ENCODE results near the gene GTF2F1.
A peak's percentile ranks its signal among the peaks of the same experiment; 100 is the strongest.

Gene GTF2F1

DNA sequence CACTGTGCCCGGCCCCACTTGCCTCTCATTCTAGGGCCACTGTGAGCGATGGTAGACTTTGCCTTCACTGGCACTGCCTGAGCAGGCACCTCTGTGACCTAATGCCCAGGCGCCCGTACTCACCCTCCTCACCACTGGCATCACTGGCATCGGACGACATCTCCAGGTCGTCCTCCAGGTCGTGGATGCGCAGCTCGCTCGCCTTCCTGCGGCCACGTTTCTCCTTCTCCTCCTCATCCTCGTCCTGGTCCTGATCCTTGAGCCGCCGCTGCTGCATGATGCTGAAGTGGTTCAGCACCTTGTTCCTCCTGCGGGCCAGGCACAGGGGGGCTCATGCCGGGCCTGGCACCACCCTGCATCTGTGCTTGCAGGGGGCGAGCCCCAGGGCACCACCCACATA is 9.8 kb downstream of the GTF2F1 start:
- H3K9me3 ChIP-seq (ENCODE audit: control insufficient read depth in 2 of 2, low read length in 2 of 2), result no peaks in the 10 kb centered on the region
- no peak overlapping the region for H3K4me3 ChIP-seq (ENCODE audit: low read length in 2 of 2)
- H3K36me3 ChIP-seq (ENCODE audit: control insufficient read depth in 2 of 2, insufficient read depth in 2 of 2, low read length in 2 of 2), result peaks cover 49 to 63% of the 10 kb centered on the region in 2 donors
- no peaks in the 10 kb centered on the region for H3K4me1 ChIP-seq (ENCODE audit: control insufficient read depth in 2 of 2, insufficient read depth in 2 of 2, low read length in 2 of 2)
- no peaks in the 10 kb centered on the region for H3K27me3 ChIP-seq (ENCODE audit: control insufficient read depth in 2 of 2, insufficient read depth in 2 of 2, low read length in 2 of 2)
- no peak overlapping the region for H3K27ac ChIP-seq (ENCODE audit: low read depth in 2 of 2, low read length in 2 of 2)
- no peak overlapping the region for H3K9ac ChIP-seq (ENCODE audit: low read depth in 1 of 2, low read length in 2 of 2)

DNA sequence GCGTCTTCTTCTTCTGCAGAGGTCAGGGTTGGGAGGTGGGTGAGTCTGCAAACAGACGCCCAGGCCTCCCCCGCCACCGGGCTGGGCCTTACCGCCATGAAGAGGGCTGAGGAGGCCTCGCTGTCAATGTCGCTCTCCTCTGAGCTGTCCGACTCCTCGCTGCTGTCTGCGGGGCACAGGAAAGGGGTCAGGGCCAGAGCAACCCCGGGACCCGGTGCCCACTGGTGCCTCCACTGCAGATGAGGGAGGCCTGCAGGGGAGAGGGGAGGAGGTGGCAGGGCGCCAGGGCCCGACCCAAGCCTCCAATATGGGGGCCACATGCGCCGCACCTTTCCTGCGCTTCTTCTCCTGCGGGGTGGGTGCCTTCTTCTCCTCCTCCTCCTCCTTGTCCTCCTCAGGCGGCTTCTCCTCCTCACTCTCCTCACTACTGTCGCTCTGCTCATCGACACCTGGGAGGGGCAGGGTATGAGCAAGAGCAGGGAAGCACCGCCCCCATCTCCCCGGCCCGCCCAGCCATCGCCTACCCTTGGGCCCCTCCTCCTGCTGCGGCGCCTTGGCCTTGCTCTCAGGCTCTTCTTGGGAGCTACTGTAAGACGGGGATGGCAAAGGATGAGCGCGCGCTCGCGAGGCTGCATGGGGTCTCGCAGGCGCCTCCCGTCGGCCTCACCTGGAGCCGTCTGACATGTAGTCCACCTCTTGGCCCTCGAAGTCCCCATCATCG is 11.8 kb downstream of the GTF2F1 start:
- Histone ChIP-seq H3K36me3 (ENCODE audit: control insufficient read depth in 2 of 2, insufficient read depth in 2 of 2, low read length in 2 of 2) (peaks cover 36 to 50% of the 10 kb centered on the region in 2 donors), H3K4me1 (ENCODE audit: control insufficient read depth in 2 of 2, insufficient read depth in 2 of 2, low read length in 2 of 2) (no peaks in the 10 kb centered on the region), H3K27me3 (ENCODE audit: control insufficient read depth in 2 of 2, insufficient read depth in 2 of 2, low read length in 2 of 2) (no peaks in the 10 kb centered on the region), H3K9ac (ENCODE audit: low read depth in 1 of 2, low read length in 2 of 2) (no peak overlapping the region), H3K4me3 (ENCODE audit: low read length in 2 of 2) (no peak overlapping the region), H3K9me3 (ENCODE audit: control insufficient read depth in 2 of 2, low read length in 2 of 2) (no peaks in the 10 kb centered on the region), H3K27ac (ENCODE audit: low read depth in 2 of 2, low read length in 2 of 2) (no peak overlapping the region)

DNA sequence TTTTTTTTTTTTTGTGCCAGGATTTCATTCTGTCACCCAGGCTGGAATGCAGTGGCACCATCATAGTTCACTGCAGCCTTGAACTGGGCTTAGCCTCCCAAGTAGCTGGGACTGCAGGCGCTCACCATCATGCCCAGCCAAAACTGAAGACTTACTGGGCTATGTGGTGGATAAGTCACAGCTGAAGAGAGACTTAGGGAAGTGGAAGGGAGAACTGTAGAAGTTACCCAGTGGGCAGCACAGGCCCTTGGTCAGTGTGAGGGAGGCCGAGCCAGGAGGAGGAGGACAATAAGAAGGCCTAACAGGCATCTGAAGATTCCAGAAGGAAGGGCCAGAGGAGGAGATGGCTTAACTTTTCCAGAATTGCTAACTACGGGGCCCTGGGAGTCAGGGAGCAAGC is 13.2 kb downstream of the GTF2F1 start:
- Histone ChIP-seq H3K9ac (ENCODE audit: low read depth in 1 of 2, low read length in 2 of 2) (no peak overlapping the region), H3K4me1 (ENCODE audit: control insufficient read depth in 2 of 2, insufficient read depth in 2 of 2, low read length in 2 of 2) (no peaks in the 10 kb centered on the region), H3K36me3 (ENCODE audit: control insufficient read depth in 2 of 2, insufficient read depth in 2 of 2, low read length in 2 of 2) (peaks cover 43 to 46% of the 10 kb centered on the region in 2 donors), H3K27me3 (ENCODE audit: control insufficient read depth in 2 of 2, insufficient read depth in 2 of 2, low read length in 2 of 2) (no peaks in the 10 kb centered on the region), H3K27ac (ENCODE audit: low read depth in 2 of 2, low read length in 2 of 2) (no peak overlapping the region), H3K9me3 (ENCODE audit: control insufficient read depth in 2 of 2, low read length in 2 of 2) (no peaks in the 10 kb centered on the region), H3K4me3 (ENCODE audit: low read length in 2 of 2) (no peak overlapping the region)

DNA sequence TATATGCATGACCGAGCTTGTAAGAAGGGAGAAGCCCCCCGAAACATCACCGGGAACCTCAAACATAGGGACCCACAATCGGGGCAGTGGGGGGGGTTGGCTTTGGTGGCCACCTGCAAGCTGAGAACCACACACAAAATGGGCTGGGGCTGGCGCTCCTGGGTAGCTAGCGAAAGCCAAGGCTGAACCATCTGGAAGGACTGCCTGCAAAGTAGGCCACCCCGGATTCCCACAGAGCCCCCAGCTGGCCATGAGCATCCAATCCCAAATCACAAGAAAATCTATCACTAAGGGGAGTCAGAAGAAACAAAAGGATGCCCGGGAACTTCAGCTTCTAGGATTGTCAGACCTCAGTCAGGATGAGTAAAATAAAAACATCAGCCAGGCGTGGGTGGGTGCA is 14.5 kb downstream of the GTF2F1 start:
- H3K36me3 ChIP-seq (ENCODE audit: control insufficient read depth in 2 of 2, insufficient read depth in 2 of 2, low read length in 2 of 2), result peaks cover 42% of the 10 kb centered on the region in 2 donors
- H3K9ac ChIP-seq (ENCODE audit: low read depth in 1 of 2, low read length in 2 of 2), result no peak overlapping the region
- H3K9me3 ChIP-seq (ENCODE audit: control insufficient read depth in 2 of 2, low read length in 2 of 2), result no peaks in the 10 kb centered on the region
- no peak overlapping the region for H3K27ac ChIP-seq (ENCODE audit: low read depth in 2 of 2, low read length in 2 of 2)
- H3K4me1 ChIP-seq (ENCODE audit: control insufficient read depth in 2 of 2, insufficient read depth in 2 of 2, low read length in 2 of 2), result peaks cover 4 to 6% of the 10 kb centered on the region in 2 donors
- H3K4me3 ChIP-seq (ENCODE audit: low read length in 2 of 2), result no peak overlapping the region
- no peaks in the 10 kb centered on the region for H3K27me3 ChIP-seq (ENCODE audit: control insufficient read depth in 2 of 2, insufficient read depth in 2 of 2, low read length in 2 of 2)

DNA sequence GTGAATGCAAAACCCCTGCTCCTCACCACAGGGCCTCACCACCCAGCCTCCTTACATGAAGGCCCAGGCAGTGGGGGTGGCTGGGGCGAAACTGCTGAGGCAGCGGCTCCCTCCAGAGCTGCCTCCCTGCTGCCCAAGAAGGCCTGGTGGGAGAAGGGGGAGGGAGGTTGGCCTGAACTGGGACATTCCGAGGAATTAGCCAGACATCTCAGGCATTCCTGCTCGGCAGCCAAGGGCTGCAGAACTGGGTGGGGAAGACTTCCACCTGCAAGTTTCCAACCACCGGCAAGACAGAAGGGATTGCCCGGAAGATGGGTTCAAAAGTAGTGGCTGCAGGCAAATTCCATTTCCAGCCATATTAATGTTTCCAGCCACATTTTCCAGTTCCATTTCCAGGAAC is 14.9 kb downstream of the GTF2F1 start:
- Histone ChIP-seq H3K9me3 (ENCODE audit: control insufficient read depth in 2 of 2, low read length in 2 of 2) (no peaks in the 10 kb centered on the region), H3K27me3 (ENCODE audit: control insufficient read depth in 2 of 2, insufficient read depth in 2 of 2, low read length in 2 of 2) (no peaks in the 10 kb centered on the region), H3K4me3 (ENCODE audit: low read length in 2 of 2) (no peak overlapping the region), H3K9ac (ENCODE audit: low read depth in 1 of 2, low read length in 2 of 2) (no peak overlapping the region), H3K4me1 (ENCODE audit: control insufficient read depth in 2 of 2, insufficient read depth in 2 of 2, low read length in 2 of 2) (peaks cover 4 to 6% of the 10 kb centered on the region in 2 donors), H3K36me3 (ENCODE audit: control insufficient read depth in 2 of 2, insufficient read depth in 2 of 2, low read length in 2 of 2) (peaks cover 37 to 38% of the 10 kb centered on the region in 2 donors), H3K27ac (ENCODE audit: low read depth in 2 of 2, low read length in 2 of 2) (no peak overlapping the region)

DNA sequence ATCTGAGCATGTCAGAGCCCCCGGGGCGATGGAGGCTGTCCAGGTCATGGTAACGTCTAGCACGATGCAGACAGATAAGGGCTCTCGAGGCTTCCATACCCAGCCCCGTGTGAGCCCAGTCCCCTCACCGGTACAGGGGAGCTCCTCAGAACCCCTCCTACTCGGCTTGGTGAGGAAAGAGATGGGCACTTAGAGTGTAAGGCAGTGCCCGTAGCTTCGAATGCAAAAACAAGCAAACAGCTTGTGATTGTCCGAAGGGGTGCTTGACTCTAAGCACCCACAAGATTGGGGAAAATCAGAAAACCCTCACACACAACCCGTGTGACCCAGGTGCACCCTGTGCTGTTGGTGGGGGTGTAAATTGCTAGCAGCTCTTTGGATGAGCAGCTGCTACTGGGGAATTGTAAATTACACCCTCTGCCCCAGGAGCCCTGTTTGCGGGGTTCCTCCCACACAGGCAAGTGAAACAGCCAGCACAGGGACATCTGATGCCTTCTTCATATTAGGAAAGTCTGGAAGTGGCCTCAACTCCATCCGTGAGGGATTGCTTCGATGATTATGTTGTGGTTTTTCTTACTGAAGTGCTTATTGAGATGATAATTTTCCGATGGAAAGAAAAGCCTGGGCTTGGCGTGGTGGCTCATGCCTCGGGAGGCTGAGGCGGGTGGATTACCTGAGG is 16.3 kb downstream of the GTF2F1 start:
- Histone ChIP-seq H3K4me1 (ENCODE audit: control insufficient read depth in 2 of 2, insufficient read depth in 2 of 2, low read length in 2 of 2) (peaks cover 4 to 13% of the 10 kb centered on the region in 2 donors), H3K36me3 (ENCODE audit: control insufficient read depth in 2 of 2, insufficient read depth in 2 of 2, low read length in 2 of 2) (peaks cover 28 to 32% of the 10 kb centered on the region in 2 donors)

DNA sequence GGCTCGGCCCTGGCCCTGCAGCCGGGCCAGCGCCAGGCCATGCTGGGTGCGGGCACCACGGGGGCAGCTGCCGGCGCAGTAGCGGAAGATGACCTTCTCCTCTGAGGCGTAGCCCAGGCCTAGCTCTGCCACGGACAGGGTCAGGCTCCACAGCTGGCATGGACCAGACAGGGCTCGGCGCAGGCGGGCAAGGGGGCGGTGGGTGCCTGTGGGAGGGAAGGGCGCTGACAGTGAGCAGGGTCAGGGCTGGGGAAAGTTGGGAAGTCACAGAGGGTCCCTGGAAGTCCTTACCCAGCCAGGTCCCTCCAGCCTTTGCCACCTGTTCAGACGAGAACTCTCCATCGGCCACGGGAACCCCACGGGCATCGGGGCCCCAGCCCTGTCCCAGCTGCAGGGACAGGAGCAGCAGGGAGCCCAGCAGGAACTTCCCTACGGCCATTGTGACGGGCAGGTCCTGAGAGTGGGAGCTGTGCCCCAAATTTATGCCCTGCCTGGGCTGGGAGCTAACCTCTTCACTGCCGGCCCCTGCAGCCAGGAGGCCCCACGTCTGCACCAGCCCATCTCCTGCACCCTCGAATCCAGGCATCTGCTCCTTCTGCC is 17.5 kb downstream of the GTF2F1 start, which contains the start of gene PSPN:
Gene PSPN (minus strand): TSS at position 523 of the 600 bp plus-strand sequence. CDS start 84 bp downstream, at position 439.
- H3K9me3 ChIP-seq (ENCODE audit: control insufficient read depth in 2 of 2, low read length in 2 of 2), result no peaks in the 10 kb centered on the region
- peaks cover 4 to 13% of the 10 kb centered on the region in 2 donors for H3K4me1 ChIP-seq (ENCODE audit: control insufficient read depth in 2 of 2, insufficient read depth in 2 of 2, low read length in 2 of 2)
- peaks cover 16 to 20% of the 10 kb centered on the region in 2 donors for H3K36me3 ChIP-seq (ENCODE audit: control insufficient read depth in 2 of 2, insufficient read depth in 2 of 2, low read length in 2 of 2)
- H3K9ac ChIP-seq (ENCODE audit: low read depth in 1 of 2, low read length in 2 of 2), result no peak within 1 kb of the TSS
- H3K27ac ChIP-seq (ENCODE audit: low read depth in 2 of 2, low read length in 2 of 2), result no peak within 1 kb of the TSS
- H3K27me3 ChIP-seq (ENCODE audit: control insufficient read depth in 2 of 2, insufficient read depth in 2 of 2, low read length in 2 of 2), result no peaks in the 10 kb centered on the region
- no peak within 1 kb of the TSS for H3K4me3 ChIP-seq (ENCODE audit: low read length in 2 of 2)

More for the DNA sequence above, 16.3 kb downstream of the GTF2F1 start:
- no peak overlapping the region for H3K4me3 ChIP-seq (ENCODE audit: low read length in 2 of 2)
- H3K9ac ChIP-seq (ENCODE audit: low read depth in 1 of 2, low read length in 2 of 2), result no peak overlapping the region
- no peaks in the 10 kb centered on the region for H3K9me3 ChIP-seq (ENCODE audit: control insufficient read depth in 2 of 2, low read length in 2 of 2)
- no peaks in the 10 kb centered on the region for H3K27me3 ChIP-seq (ENCODE audit: control insufficient read depth in 2 of 2, insufficient read depth in 2 of 2, low read length in 2 of 2)
- H3K27ac ChIP-seq (ENCODE audit: low read depth in 2 of 2, low read length in 2 of 2), result no peak overlapping the region

DNA sequence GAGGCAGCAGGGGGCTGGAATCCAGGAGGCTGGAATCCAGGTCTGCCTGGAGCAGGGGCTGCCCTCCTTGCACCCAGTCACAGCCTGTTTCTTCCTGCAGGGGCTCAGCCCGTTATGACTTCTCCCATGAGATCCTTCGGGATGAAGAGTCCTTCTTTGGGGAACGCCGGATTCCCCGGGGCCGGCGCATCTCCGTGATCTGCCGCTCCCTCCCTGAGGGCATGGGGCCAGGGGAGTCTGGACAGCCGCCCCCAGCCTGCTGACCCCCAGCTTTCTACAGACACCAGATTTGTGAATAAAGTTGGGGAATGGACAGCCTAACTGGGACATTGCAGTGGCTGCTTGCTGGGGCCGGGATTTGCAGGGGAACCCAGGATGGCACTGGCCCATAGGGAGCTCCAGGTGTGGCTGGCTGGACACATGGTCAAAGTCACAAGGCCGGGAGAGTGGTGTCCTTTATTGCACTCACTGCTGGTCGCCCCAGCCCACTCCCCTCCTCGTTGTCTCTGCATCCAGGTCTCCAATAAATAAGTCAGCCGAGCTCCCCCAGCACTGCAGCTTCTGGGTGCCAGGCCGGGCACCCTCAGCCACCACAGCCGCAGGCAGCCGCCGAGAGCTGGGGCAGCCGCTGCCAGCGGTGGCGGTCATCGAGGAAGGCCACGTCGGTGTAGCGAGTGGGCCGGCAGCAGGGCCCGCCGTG is 18.1 kb downstream of the GTF2F1 start:
- Histone ChIP-seq H3K27me3 (ENCODE audit: control insufficient read depth in 2 of 2, insufficient read depth in 2 of 2, low read length in 2 of 2) (no peaks in the 10 kb centered on the region), H3K9me3 (ENCODE audit: control insufficient read depth in 2 of 2, low read length in 2 of 2) (no peaks in the 10 kb centered on the region), H3K27ac (ENCODE audit: low read depth in 2 of 2, low read length in 2 of 2) (no peak overlapping the region), H3K4me3 (ENCODE audit: low read length in 2 of 2) (no peak overlapping the region), H3K36me3 (ENCODE audit: control insufficient read depth in 2 of 2, insufficient read depth in 2 of 2, low read length in 2 of 2) (peaks cover 10 to 14% of the 10 kb centered on the region in 2 donors), H3K4me1 (ENCODE audit: control insufficient read depth in 2 of 2, insufficient read depth in 2 of 2, low read length in 2 of 2) (peaks cover 4 to 13% of the 10 kb centered on the region in 2 donors), H3K9ac (ENCODE audit: low read depth in 1 of 2, low read length in 2 of 2) (no peak overlapping the region)

DNA sequence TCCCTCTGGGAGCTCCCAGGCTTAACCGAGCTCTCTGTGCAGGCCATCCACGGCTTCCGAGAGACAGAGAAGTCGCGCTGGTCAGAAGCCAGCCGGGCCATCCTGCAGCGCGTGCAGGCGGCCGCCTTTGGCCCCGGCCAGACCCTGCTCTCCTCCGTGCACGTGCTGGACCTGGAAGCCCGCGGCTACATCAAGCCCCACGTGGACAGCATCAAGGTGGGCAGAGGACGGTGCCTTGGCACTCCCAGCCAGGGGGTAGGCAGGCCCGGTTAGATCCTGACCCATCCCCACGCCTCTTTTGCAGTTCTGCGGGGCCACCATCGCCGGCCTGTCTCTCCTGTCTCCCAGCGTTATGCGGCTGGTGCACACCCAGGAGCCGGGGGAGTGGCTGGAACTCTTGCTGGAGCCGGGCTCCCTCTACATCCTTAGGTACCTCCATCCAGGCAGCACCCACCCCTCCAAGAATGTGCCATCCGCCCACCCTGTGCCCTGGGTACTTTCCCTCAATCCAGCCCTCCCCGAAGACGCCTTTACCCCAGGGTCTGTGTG is 18.7 kb downstream of the GTF2F1 start:
- H3K27ac ChIP-seq (ENCODE audit: low read depth in 2 of 2, low read length in 2 of 2), result peak overlapping the region; percentile 65 to 100

More for the DNA sequence above, 18.7 kb downstream of the GTF2F1 start:
- Histone ChIP-seq H3K4me3 (ENCODE audit: low read length in 2 of 2) (peak overlapping the region in 1 of 2 donors; percentile 53), H3K9ac (ENCODE audit: low read depth in 1 of 2, low read length in 2 of 2) (no peak overlapping the region), H3K9me3 (ENCODE audit: control insufficient read depth in 2 of 2, low read length in 2 of 2) (no peaks in the 10 kb centered on the region), H3K36me3 (ENCODE audit: control insufficient read depth in 2 of 2, insufficient read depth in 2 of 2, low read length in 2 of 2) (peaks cover 6 to 12% of the 10 kb centered on the region in 2 donors), H3K4me1 (ENCODE audit: control insufficient read depth in 2 of 2, insufficient read depth in 2 of 2, low read length in 2 of 2) (peaks cover 4 to 13% of the 10 kb centered on the region in 2 donors), H3K27me3 (ENCODE audit: control insufficient read depth in 2 of 2, insufficient read depth in 2 of 2, low read length in 2 of 2) (no peaks in the 10 kb centered on the region)

Measured in mucosa of rectum (tissue), 2 donors.